GM06990 (cell line): ENCODE measurements around the gene OR2H2.

Experiments used
- DNase-seq: peaks from one replicate; pipeline ENCODE4 v3.0.0-alpha.2; 2011; ENCODE audit not compliant: insufficient read length; ENCODE audit errors: extremely low read depth
- H3K27me3 ChIP-seq: replicated peaks from 2 replicates; pipeline ENCODE4 v1.6.0; 2011; ENCODE audit warnings: low read length; ENCODE audit not compliant: control insufficient read depth, insufficient read depth
- H3K36me3 ChIP-seq: 2 replicates; pipeline ENCODE4 v1.5.1; 2011; ENCODE audit warnings: low read length; ENCODE audit not compliant: control insufficient read depth, insufficient read depth
- H3K4me3 ChIP-seq: replicated peaks from 2 replicates; pipeline ENCODE4 v1.5.1; 2011; ENCODE audit warnings: low read depth, mild to moderate bottlenecking, control low read depth, low read length
- TF ChIP-seq, protein P1 (sequence below): IDR thresholded peaks from 2 replicates; pipeline ENCODE4 v1.5.1; 2011; ENCODE audit warnings: low read length, control low read depth, mild to moderate bottlenecking, inconsistent platforms; ENCODE audit not compliant: insufficient read depth, poor library complexity, severe bottlenecking

Gene OR2H2

GRCh38 chr6:29567991-29568390 lies 16.9 kb upstream of the OR2H2 start:
- TF ChIP-seq, protein P1, sequence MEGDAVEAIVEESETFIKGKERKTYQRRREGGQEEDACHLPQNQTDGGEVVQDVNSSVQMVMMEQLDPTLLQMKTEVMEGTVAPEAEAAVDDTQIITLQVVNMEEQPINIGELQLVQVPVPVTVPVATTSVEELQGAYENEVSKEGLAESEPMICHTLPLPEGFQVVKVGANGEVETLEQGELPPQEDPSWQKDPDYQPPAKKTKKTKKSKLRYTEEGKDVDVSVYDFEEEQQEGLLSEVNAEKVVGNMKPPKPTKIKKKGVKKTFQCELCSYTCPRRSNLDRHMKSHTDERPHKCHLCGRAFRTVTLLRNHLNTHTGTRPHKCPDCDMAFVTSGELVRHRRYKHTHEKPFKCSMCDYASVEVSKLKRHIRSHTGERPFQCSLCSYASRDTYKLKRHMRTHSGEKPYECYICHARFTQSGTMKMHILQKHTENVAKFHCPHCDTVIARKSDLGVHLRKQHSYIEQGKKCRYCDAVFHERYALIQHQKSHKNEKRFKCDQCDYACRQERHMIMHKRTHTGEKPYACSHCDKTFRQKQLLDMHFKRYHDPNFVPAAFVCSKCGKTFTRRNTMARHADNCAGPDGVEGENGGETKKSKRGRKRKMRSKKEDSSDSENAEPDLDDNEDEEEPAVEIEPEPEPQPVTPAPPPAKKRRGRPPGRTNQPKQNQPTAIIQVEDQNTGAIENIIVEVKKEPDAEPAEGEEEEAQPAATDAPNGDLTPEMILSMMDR: no peak
- Histone ChIP-seq H3K4me3 (no peak overlapping the region), H3K27me3 (no peaks in the 10 kb centered on the region; the same call in 1 of the 2 replicates), H3K36me3 (no peaks in the 10 kb centered on the region)
- DNase-seq: no peak

DNA sequence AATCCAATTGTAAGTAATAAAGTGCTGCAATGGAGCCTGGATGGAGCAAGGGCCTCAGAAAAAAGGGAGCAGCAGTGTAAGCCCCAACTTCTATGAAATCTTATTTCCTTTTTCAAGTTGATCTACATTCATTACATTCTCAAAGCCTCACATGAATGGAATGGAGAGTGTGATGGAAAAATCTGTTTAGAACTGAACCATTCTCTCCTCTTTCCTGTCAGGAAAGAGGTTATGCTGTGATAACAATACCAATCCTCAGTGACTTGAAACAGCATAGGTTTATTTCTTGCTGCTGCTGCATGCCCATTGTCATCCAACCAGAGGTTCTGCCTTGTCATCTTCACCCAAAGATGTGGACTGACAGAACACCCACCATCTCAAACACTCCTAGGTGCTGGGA lies 8.9 kb upstream of the OR2H2 start:
- Histone ChIP-seq H3K36me3 (no peaks in the 10 kb centered on the region), H3K4me3 (no peak overlapping the region), H3K27me3 (no peaks in the 10 kb centered on the region; the same call in 1 of the 2 replicates)
- DNase-seq: no peak
- TF ChIP-seq, protein P1: no peak

DNA sequence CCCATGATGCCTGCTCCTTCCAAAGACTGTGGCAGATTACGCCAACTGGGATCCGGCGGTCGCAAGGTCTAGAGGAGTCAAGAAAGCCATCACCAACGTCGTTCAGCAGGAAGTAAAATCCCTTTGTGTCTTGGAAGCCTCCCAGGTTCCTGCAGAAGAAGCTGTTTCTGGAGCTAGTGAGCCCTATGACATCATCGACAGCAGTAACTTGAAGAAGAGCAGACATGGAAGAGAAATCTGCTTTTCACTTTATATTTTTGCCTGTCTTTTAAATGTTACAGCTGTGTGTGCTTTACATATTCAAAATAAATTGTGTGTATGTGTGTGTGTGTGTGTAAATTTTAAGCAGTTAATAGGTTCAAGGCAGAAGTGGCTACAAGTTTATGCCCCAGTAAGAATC lies 7.4 kb upstream of the OR2H2 start:
- no peak for DNase-seq
- no peak overlapping the region for H3K4me3 ChIP-seq
- H3K27me3 ChIP-seq: no peaks in the 10 kb centered on the region; the same call in 1 of the 2 replicates
- no peaks in the 10 kb centered on the region for H3K36me3 ChIP-seq
- TF ChIP-seq, protein P1: no peak

DNA sequence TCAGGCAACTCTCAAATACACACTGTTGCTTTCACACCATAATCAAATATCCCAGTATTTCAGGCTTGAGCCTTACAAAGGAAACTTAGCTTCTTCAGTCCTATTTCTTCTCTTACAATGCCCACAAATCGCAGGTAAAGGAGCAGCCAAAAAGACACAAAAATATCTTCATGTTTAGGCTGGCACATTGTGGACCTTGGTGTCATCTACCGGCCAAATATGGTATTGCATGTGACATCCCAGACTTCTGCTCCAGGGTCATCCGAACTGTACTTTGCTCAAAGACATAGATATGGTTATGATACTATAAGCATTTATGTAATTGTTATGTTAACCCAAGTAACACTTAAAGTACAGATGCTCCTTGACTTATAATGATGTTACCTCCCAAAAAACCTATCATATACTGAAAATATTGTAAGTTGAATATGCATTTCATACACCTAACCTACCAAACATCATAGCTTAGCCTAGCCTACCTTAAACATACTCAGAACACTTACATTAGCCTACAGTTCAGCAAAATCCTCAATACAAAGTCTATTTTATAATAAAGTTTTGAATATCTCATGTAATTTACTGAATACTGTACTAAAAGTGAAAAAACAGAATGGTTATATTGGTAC lies 4.6 kb downstream of the OR2H2 start:
- DNase-seq: no peak
- TF ChIP-seq, protein P1: peak; percentile 94
- H3K4me3 ChIP-seq: no peak overlapping the region
- no peaks in the 10 kb centered on the region for H3K27me3 ChIP-seq
- no peaks in the 10 kb centered on the region for H3K36me3 ChIP-seq

- H3K27me3 ChIP-seq: no peaks in the 10 kb centered on the region
- no peak overlapping the region for H3K4me3 ChIP-seq
- DNase-seq: no peak
- TF ChIP-seq, protein P1: no peak
- H3K36me3 ChIP-seq: no peaks in the 10 kb centered on the region
These were observed 5.4 kb downstream of the OR2H2 start for GRCh38 chr6:29590218-29590808.
